HCT116 (cell line): ENCODE results near the gene RET. TPM values are rescaled to one million over a fixed set of nuclear protein-coding genes. Genes with fewer than 3 reads are reported as not detected.

Source experiments
- ATAC-seq: fragments of 200-7000 bp; cut with Tn5 transposase; 2 replicates; pipeline ENCODE4 v1.9.1; 2020; ENCODE audit warnings: mild to moderate bottlenecking, moderate library complexity
- BruUV-seq: library from RNA; stranded (reverse); fragments of 400-500 nt; replicated peaks from 2 replicates; lab custom pipeline; 2021; lab: Mats Ljungman, UMichigan
- CTCF ChIA-PET: fragments of 300-600 bp; sonication (Branson Sonifier 250); formaldehyde crosslinking; loops from one replicate; lab custom pipeline; 2021; ENCODE audit warnings: antibody characterized with exemption; lab: Charles Lee
- POLR2A ChIA-PET: fragments of 300-600, 350-600 bp; sonication (Branson Sonifier 250); formaldehyde crosslinking; loops from one replicate; lab custom pipeline; 2021; ENCODE audit warnings: antibody characterized with exemption; lab: Charles Lee
- RAD21 ChIA-PET, 2 experiments: fragments of 300-600 bp; sonication (Branson Sonifier 250); formaldehyde crosslinking; loops; one replicate each; lab custom pipeline; 2023; ENCODE audit warnings: low total read pairs in 2 of 2; ENCODE audit not compliant: uncharacterized antibody in 2 of 2, unreplicated experiment in 2 of 2, low non-redundant PET in 1 of 2; lab: Charles Lee
- DNase-seq: peaks from one replicate; pipeline ENCODE4 v3.0.0-alpha.2; 2010; ENCODE audit warnings: low read depth, low spot score
- H2AFZ ChIP-seq: fragments of 200-600 bp; shearing (Covaris generic), sonication (generic); 2 replicates; pipeline ENCODE4 v1.6.1; 2017; ENCODE audit warnings: low read depth, mixed run types, mixed read lengths, antibody characterized with exemption, low read length; ENCODE audit not compliant: poor library complexity, severe bottlenecking
- H3K27ac ChIP-seq: 2 replicates; pipeline ENCODE4 v1.5.1; 2012; ENCODE audit warnings: low read depth, low read length
- H3K27me3 ChIP-seq: fragments of 200-600 bp; sonication (generic); 2 replicates; pipeline ENCODE4 v1.6.1; 2016; ENCODE audit warnings: mixed run types, low read length, mixed read lengths; ENCODE audit not compliant: insufficient read depth
- H3K36me3 ChIP-seq, 2 experiments: fragments of 200-500 bp in 1 of 2; fragments of 200-600 bp in 1 of 2; sonication (Bioruptor generic) in 1 of 2; sonication (generic) in 1 of 2; 2 replicates each; pipeline versions ENCODE4 v1.5.1 to v1.6.1; 2014 to 2016; ENCODE audit warnings: low read length in 2 of 2, inconsistent platforms in 1 of 2, mixed read lengths in 1 of 2, mixed run types in 1 of 2; ENCODE audit not compliant: insufficient read depth in 2 of 2, control insufficient read depth in 1 of 2
- H3K4me1 ChIP-seq, 2 experiments: fragments of 200-600 bp in 1 of 2; sonication (generic) in 1 of 2; 2 replicates each; pipeline versions ENCODE4 v1.5.1 to v1.6.1; 2012 to 2017; ENCODE audit warnings: low read length in 2 of 2, inconsistent platforms in 1 of 2, mild to moderate bottlenecking in 1 of 2, mixed read lengths in 1 of 2, mixed run types in 1 of 2, moderate library complexity in 1 of 2; ENCODE audit not compliant: insufficient read depth in 2 of 2, control insufficient read depth in 1 of 2
- H3K4me2 ChIP-seq: fragments of 200-600 bp; sonication (generic); 2 replicates; pipeline ENCODE4 v1.6.1; 2017; ENCODE audit warnings: mixed run types, low read length, mixed read lengths
- H3K4me3 ChIP-seq, 2 experiments: fragments of 200-600 bp in 1 of 2; sonication (generic) in 1 of 2; replicated peaks in 1 of 2; 2 replicates each; pipeline ENCODE4 v1.5.1; 2011 to 2016; ENCODE audit warnings: low read length in 2 of 2, control low read depth in 1 of 2, low read depth in 1 of 2, mild to moderate bottlenecking in 1 of 2, mixed read lengths in 1 of 2, mixed run types in 1 of 2
- H3K79me2 ChIP-seq: fragments of 200-600 bp; sonication (generic); 2 replicates; pipeline ENCODE4 v1.6.1; 2017; ENCODE audit warnings: mild to moderate bottlenecking, mixed run types, low read length, moderate library complexity, mixed read lengths; ENCODE audit not compliant: insufficient read depth
- H3K9ac ChIP-seq: fragments of 200-600 bp; sonication (generic); 2 replicates; pipeline ENCODE4 v1.6.1; 2016; ENCODE audit warnings: low read length, mixed read lengths
- H3K9me2 ChIP-seq: fragments of 200-600 bp; sonication (generic), shearing (Covaris generic); 2 replicates; pipeline ENCODE4 v1.6.1; 2017; ENCODE audit warnings: mixed run types, mild to moderate bottlenecking, moderate library complexity; ENCODE audit not compliant: insufficient read depth
- H3K9me3 ChIP-seq, 2 experiments: fragments of 200-500 bp in 1 of 2; fragments of 200-600 bp in 1 of 2; sonication (Bioruptor generic) in 1 of 2; sonication (generic) in 1 of 2; 2 replicates each; pipeline ENCODE4 v1.6.1; 2014 to 2017; ENCODE audit warnings: low read length in 2 of 2, mixed read lengths in 2 of 2, inconsistent platforms in 1 of 2, low read depth in 1 of 2, mild to moderate bottlenecking in 1 of 2, mixed run types in 1 of 2, moderate library complexity in 1 of 2; ENCODE audit not compliant: control insufficient read depth in 1 of 2, insufficient read depth in 1 of 2
- H4K20me1 ChIP-seq: fragments of 200-600 bp; sonication (generic), shearing (Covaris generic); 2 replicates; pipeline ENCODE4 v1.6.1; 2017; ENCODE audit warnings: mixed run types, mild to moderate bottlenecking, moderate library complexity; ENCODE audit not compliant: insufficient read depth
- CBX3 ChIP-seq: IDR thresholded peaks from 2 replicates; pipeline ENCODE4 v1.6.1; 2012; ENCODE audit warnings: low read depth
- CEBPB ChIP-seq: IDR thresholded peaks from 2 replicates; pipeline ENCODE4 v1.6.1; 2012; ENCODE audit warnings: low read depth
- CTCF ChIP-seq, 3 experiments: fragments of 200-600 bp in 1 of 3; sonication (generic) in 1 of 3; IDR thresholded peaks in 2 of 3; conservative IDR thresholded peaks in 1 of 3; 2 replicates each; pipeline ENCODE4 v1.5.1; 2012 to 2017; ENCODE audit warnings: low read depth in 2 of 3, low read length in 2 of 3, antibody characterized with exemption in 1 of 3, borderline replicate concordance in 1 of 3, control low read depth in 1 of 3, mild to moderate bottlenecking in 1 of 3, mixed read lengths in 1 of 3, mixed run types in 1 of 3, moderate library complexity in 1 of 3; ENCODE audit not compliant: insufficient read depth in 1 of 3
- ELF1 ChIP-seq: IDR thresholded peaks from 2 replicates; pipeline ENCODE4 v1.6.1; 2012; ENCODE audit warnings: low read depth, borderline replicate concordance
- JUND ChIP-seq: IDR thresholded peaks from 2 replicates; pipeline ENCODE4 v1.6.1; 2012
- SRF ChIP-seq: IDR thresholded peaks from 2 replicates; pipeline ENCODE4 v1.6.1; 2012; ENCODE audit warnings: low read depth
- ZBTB33 ChIP-seq: IDR thresholded peaks from 2 replicates; pipeline ENCODE4 v1.6.1; 2011; ENCODE audit warnings: mild to moderate bottlenecking, low read length, moderate library complexity; ENCODE audit not compliant: insufficient replicate concordance; ENCODE audit errors: extremely low read depth
- intact Hi-C: fragments of 100-400 bp; cut with micrococcal nuclease; formaldehyde crosslinking; loops from 2 replicates; pipeline ENCODE4 v1.10.0; 2022
- total RNA-seq: library from RNA; stranded (reverse); gene quantifications from one replicate; pipeline ENCODE4 v1.2.1, GENCODE V29; 2021; ENCODE audit not compliant: unreplicated experiment
- TF ChIP-seq, protein P1 (sequence below): IDR thresholded peaks from 2 replicates; pipeline ENCODE4 v1.6.1; 2012; ENCODE audit warnings: low read depth

Gene RET
- total RNA-seq, 1 experiment from 2014 or later, result 5.9 TPM

GRCh38 chr10:43045631-43046287, 31.1 kb upstream of the RET start:
- Histone ChIP-seq H3K4me2 (no peak overlapping the region), H3K9ac (no peak overlapping the region), H3K27ac (no peak overlapping the region), H3K9me2 (no peaks in the 10 kb centered on the region), H3K4me1 (no peaks in the 10 kb centered on the region), H3K36me3 (no peaks in the 10 kb centered on the region), H3K9me3 (no peaks in the 10 kb centered on the region), H4K20me1 (no peaks in the 10 kb centered on the region), H3K4me3 (no peak overlapping the region), H3K27me3 (peaks cover 6% of the 10 kb centered on the region; the same call in 1 of the 2 replicates), H2AFZ (no peak overlapping the region), H3K79me2 (no peaks in the 10 kb centered on the region)
- DNase-seq, result no peak
- POLR2A ChIA-PET, result no interaction called here
- no peak for ATAC-seq
- CTCF ChIA-PET, result no interaction called here
- RAD21 ChIA-PET, result no interaction called here
- TF ChIP-seq, protein P1, sequence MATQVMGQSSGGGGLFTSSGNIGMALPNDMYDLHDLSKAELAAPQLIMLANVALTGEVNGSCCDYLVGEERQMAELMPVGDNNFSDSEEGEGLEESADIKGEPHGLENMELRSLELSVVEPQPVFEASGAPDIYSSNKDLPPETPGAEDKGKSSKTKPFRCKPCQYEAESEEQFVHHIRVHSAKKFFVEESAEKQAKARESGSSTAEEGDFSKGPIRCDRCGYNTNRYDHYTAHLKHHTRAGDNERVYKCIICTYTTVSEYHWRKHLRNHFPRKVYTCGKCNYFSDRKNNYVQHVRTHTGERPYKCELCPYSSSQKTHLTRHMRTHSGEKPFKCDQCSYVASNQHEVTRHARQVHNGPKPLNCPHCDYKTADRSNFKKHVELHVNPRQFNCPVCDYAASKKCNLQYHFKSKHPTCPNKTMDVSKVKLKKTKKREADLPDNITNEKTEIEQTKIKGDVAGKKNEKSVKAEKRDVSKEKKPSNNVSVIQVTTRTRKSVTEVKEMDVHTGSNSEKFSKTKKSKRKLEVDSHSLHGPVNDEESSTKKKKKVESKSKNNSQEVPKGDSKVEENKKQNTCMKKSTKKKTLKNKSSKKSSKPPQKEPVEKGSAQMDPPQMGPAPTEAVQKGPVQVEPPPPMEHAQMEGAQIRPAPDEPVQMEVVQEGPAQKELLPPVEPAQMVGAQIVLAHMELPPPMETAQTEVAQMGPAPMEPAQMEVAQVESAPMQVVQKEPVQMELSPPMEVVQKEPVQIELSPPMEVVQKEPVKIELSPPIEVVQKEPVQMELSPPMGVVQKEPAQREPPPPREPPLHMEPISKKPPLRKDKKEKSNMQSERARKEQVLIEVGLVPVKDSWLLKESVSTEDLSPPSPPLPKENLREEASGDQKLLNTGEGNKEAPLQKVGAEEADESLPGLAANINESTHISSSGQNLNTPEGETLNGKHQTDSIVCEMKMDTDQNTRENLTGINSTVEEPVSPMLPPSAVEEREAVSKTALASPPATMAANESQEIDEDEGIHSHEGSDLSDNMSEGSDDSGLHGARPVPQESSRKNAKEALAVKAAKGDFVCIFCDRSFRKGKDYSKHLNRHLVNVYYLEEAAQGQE, result no peak
- TF ChIP-seq ZBTB33 (no peak), ELF1 (no peak), CTCF (IDR thresholded peaks at IDR 0.05 in 2 of 3, conservative IDR thresholded peaks at IDR 0.05 in 1 of 3; ENCODE audit: borderline replicate concordance in 1 of 3, insufficient read depth in 1 of 3, low read depth in 2 of 3, low read length in 2 of 3) (no peak), CEBPB (no peak), CBX3 (no peak), SRF (no peak), JUND (no peak)
- BruUV-seq, result no TSS peak
- intact Hi-C loops, result no loop called here
